ENCODE results near the gene CCT6A.
"Not testable (repeated sequence)": the region's sequence is repeated elsewhere in the genome, so short reads cannot be mapped to it uniquely, and the experiment has no call there.

The CCT6A gene

GRCh38 chr7:56040730-56041129 is 10.8 kb upstream of the CCT6A start (continued):
- TF ChIP-seq ZNF530 (tag by site-specific recombination; IDR thresholded peaks at IDR 0.05; ENCODE audit: low read depth) (no peak), ZNF341 (tag by site-specific recombination; IDR thresholded peaks at IDR 0.05; ENCODE audit: low read depth) (no peak), ZNF133 (tag by site-specific recombination; IDR thresholded peaks at IDR 0.05) (no peak), ZNF701 (tag by site-specific recombination; IDR thresholded peaks at IDR 0.05) (no peak), HOXD13 (CRISPR knock-in tag; IDR thresholded peaks at IDR 0.05; ENCODE audit: borderline replicate concordance) (no peak), ZNF529 (tag by site-specific recombination; IDR thresholded peaks at IDR 0.05; ENCODE audit: insufficient replicate concordance) (no peak)

DNA sequence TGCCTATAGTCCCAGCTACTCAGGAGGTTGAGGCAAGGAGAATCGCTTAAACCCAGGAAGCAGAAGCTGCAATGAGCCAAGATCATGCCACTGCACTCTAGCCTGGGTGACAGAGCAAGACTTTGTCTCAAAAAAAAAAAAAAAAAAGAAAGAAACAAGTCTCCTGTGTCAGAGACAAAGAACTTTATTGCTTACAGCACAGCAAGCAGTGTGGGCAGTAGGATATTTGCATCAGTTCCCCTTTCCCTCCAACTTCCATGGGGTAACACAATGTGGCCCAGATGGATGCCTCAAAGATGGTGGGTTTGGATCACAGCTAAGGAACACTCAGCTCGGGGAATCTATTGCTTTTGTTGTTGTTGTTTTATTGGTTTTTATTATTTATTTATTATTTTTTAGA is 5.8 kb upstream of the CCT6A start:
- H3K27ac ChIP-seq (ENCODE audit: extremely low read depth, low read depth, low read length); H3K9me3 ChIP-seq (ENCODE audit: control insufficient read depth, insufficient read depth, low read depth, low read length); H3K4me1 ChIP-seq (ENCODE audit: control insufficient read depth, insufficient read depth, low read length); H3K4me3 ChIP-seq (ENCODE audit: low read depth, low read length); CTCF ChIA-PET: not testable (repeated sequence)
- peaks cover 13% of the 10 kb centered on the region in 2 experiments; a peak in 2 of 3 replicates for H3K36me3 ChIP-seq (ENCODE audit: control insufficient read depth in 2 of 2, insufficient read depth in 1 of 2, low read length in 2 of 2)
- POLR2A ChIA-PET: interaction anchor here (2.2 kb wide), 1 partner anchor 12 kb away, joined by 6 read pairs; no protein-coding TSS in a partner anchor

GRCh38 chr7:56046721-56047445 is 4.7 kb upstream of the CCT6A start:
- CTCF ChIA-PET: interaction anchor here (0.9 kb wide), 1 partner anchor 18 kb away, joined by 3 read pairs; no protein-coding TSS in a partner anchor
- Histone ChIP-seq H3K4me1 (ENCODE audit: control insufficient read depth, insufficient read depth, low read length) (peaks cover 5% of the 10 kb centered on the region; the same call in 1 of the 2 replicates), H3K27ac (ENCODE audit: extremely low read depth, low read depth, low read length) (0 out of 2 replicates have a peak overlapping the region, but pooled peaks have one; percentile 24), H3K4me3 (ENCODE audit: low read depth, low read length) (no peak overlapping the region), H3K36me3 (ENCODE audit: control insufficient read depth in 2 of 2, insufficient read depth in 1 of 2, low read length in 2 of 2) (peaks cover 11% of the 10 kb centered on the region in 2 experiments; a peak in 2 of 3 replicates), H3K9me3 (ENCODE audit: control insufficient read depth, insufficient read depth, low read depth, low read length) (no peaks in the 10 kb centered on the region)
- TF ChIP-seq GFI1B (tag by site-specific recombination; IDR thresholded peaks at IDR 0.05): no peak
- TF ChIP-seq MZF1 (tag by site-specific recombination; IDR thresholded peaks at IDR 0.05; ENCODE audit: borderline replicate concordance): no peak
- TF ChIP-seq ZNF664 (tag by site-specific recombination; IDR thresholded peaks at IDR 0.05): no peak
- TF ChIP-seq OSR2 (tag by site-specific recombination; IDR thresholded peaks at IDR 0.05): no peak
- TF ChIP-seq, protein P1, sequence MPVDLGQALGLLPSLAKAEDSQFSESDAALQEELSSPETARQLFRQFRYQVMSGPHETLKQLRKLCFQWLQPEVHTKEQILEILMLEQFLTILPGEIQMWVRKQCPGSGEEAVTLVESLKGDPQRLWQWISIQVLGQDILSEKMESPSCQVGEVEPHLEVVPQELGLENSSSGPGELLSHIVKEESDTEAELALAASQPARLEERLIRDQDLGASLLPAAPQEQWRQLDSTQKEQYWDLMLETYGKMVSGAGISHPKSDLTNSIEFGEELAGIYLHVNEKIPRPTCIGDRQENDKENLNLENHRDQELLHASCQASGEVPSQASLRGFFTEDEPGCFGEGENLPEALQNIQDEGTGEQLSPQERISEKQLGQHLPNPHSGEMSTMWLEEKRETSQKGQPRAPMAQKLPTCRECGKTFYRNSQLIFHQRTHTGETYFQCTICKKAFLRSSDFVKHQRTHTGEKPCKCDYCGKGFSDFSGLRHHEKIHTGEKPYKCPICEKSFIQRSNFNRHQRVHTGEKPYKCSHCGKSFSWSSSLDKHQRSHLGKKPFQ (tag by site-specific recombination; IDR thresholded peaks at IDR 0.05): no peak
- TF ChIP-seq KLF7 (tag by site-specific recombination; IDR thresholded peaks at IDR 0.05; ENCODE audit: borderline replicate concordance): no peak
- no peak for TF ChIP-seq ZNF560 (tag by site-specific recombination; IDR thresholded peaks at IDR 0.05; ENCODE audit: borderline replicate concordance)
- TF ChIP-seq ZSCAN30 (tag by site-specific recombination; IDR thresholded peaks at IDR 0.05): no peak
- no peak for TF ChIP-seq ZNF394 (tag by site-specific recombination; IDR thresholded peaks at IDR 0.05; ENCODE audit: borderline replicate concordance)
- TF ChIP-seq ELK4 (IDR thresholded peaks at IDR 0.05; ENCODE audit: borderline replicate concordance, low read depth, low read length): no peak
- POLR2A ChIA-PET: interaction anchor here (2.2 kb wide), 1 partner anchor 13 kb away, joined by 6 read pairs; no protein-coding TSS in a partner anchor

GRCh38 chr7:56047446-56048116 is 4.0 kb upstream of the CCT6A start:
- not testable (repeated sequence) for H3K4me3 ChIP-seq (ENCODE audit: low read depth, low read length); H3K36me3 ChIP-seq (ENCODE audit: control insufficient read depth in 2 of 2, insufficient read depth in 1 of 2, low read length in 2 of 2); H3K9me3 ChIP-seq (ENCODE audit: control insufficient read depth, insufficient read depth, low read depth, low read length); H3K27ac ChIP-seq (ENCODE audit: extremely low read depth, low read depth, low read length); H3K4me1 ChIP-seq (ENCODE audit: control insufficient read depth, insufficient read depth, low read length)
- POLR2A ChIA-PET: interaction anchor here (2.2 kb wide), 1 partner anchor 14 kb away, joined by 6 read pairs; no protein-coding TSS in a partner anchor
- CTCF ChIA-PET: interaction anchor here (0.7 kb wide), 2 partner anchors 47 to 1011 kb away, joined by 3 to 6 read pairs; no protein-coding TSS in a partner anchor
